Measurements from ENCODE around the gene XCL1.
A peak's percentile ranks its signal among the peaks of the same experiment; 100 is the strongest.

DNA sequence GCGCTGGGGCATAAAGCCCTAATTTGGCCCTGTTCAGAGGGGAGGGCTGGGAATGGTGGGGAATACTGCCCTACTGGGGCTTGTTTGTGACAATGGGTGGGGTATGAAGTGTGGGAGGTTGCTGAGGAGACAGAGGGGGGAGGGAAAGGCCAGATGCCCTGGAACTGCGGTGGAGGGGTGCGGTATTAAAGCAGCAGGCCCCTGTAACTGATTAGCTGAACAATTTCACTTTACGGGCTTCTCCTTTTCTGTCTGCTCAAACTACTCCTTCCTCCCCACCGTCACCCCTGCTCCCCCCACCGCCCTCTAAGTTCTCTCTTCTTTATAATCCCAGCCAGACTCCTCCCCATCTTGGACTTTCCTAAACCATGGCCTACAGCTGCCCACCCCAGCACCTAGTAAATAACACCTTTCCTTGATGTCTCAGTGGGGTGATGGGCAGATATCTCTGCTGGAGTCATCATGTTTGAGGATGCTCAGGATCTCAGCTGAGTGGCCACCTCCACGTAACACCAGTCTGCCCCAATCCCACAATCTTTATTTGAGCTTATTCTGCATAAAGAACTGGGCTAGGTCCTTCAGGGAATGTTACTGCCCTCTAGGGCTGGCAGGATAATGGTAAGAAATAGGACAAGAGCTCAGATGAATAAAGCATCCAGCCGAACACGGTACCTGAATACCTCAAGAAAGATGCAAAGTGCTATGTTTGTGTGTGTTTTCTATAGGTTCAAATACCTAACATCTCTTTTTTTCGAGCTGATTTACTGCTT lies 33.5 kb downstream of the XCL1 start:
- TF ChIP-seq, protein P1, sequence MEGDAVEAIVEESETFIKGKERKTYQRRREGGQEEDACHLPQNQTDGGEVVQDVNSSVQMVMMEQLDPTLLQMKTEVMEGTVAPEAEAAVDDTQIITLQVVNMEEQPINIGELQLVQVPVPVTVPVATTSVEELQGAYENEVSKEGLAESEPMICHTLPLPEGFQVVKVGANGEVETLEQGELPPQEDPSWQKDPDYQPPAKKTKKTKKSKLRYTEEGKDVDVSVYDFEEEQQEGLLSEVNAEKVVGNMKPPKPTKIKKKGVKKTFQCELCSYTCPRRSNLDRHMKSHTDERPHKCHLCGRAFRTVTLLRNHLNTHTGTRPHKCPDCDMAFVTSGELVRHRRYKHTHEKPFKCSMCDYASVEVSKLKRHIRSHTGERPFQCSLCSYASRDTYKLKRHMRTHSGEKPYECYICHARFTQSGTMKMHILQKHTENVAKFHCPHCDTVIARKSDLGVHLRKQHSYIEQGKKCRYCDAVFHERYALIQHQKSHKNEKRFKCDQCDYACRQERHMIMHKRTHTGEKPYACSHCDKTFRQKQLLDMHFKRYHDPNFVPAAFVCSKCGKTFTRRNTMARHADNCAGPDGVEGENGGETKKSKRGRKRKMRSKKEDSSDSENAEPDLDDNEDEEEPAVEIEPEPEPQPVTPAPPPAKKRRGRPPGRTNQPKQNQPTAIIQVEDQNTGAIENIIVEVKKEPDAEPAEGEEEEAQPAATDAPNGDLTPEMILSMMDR (conservative IDR thresholded peaks at IDR 0.05; ENCODE audit: low read depth in 2 of 2): peak in 1 of 2 experiments; percentile 38; a peak in 3 of 4 replicates
- no peak for TF ChIP-seq EZH2phosphoT487 (IDR thresholded peaks at IDR 0.05; ENCODE audit: unreplicated experiment)

Measured in GM23338 (cell line).